HCT116 (cell line): Measurements from ENCODE around the gene LDLRAD4.

Source experiments
- POLR2A ChIP-seq: IDR thresholded peaks from 2 replicates; pipeline ENCODE4 v1.7.0; 2011; ENCODE audit warnings: borderline replicate concordance; ENCODE audit not compliant: insufficient read depth, insufficient read length; ENCODE audit errors: extremely low read depth
- POLR2AphosphoS5 ChIP-seq: IDR thresholded peaks from 2 replicates; pipeline ENCODE4 v1.6.1; 2011; ENCODE audit warnings: mild to moderate bottlenecking, low read depth, low read length, moderate library complexity
- TCF7L2 ChIP-seq: IDR thresholded peaks from 2 replicates; pipeline ENCODE4 v1.7.0; 2011; ENCODE audit warnings: borderline replicate concordance, inconsistent platforms; ENCODE audit not compliant: insufficient read depth, insufficient read length; ENCODE audit errors: extremely low read depth
- TF ChIP-seq, protein P1 (sequence below): IDR thresholded peaks from 2 replicates; pipeline ENCODE4 v1.6.1; 2011; ENCODE audit warnings: mild to moderate bottlenecking, low read length, moderate library complexity; ENCODE audit not compliant: insufficient replicate concordance; ENCODE audit errors: extremely low read depth
- TF ChIP-seq, protein P2 (sequence below), 3 experiments: fragments of 200-600 bp in 1 of 3; sonication (generic) in 1 of 3; IDR thresholded peaks in 2 of 3; conservative IDR thresholded peaks in 1 of 3; 2 replicates each; pipeline ENCODE4 v1.5.1; 2012 to 2017; ENCODE audit warnings: low read depth in 2 of 3, low read length in 2 of 3, antibody characterized with exemption in 1 of 3, borderline replicate concordance in 1 of 3, control low read depth in 1 of 3, mild to moderate bottlenecking in 1 of 3, mixed read lengths in 1 of 3, mixed run types in 1 of 3, moderate library complexity in 1 of 3; ENCODE audit not compliant: insufficient read depth in 1 of 3

DNA sequence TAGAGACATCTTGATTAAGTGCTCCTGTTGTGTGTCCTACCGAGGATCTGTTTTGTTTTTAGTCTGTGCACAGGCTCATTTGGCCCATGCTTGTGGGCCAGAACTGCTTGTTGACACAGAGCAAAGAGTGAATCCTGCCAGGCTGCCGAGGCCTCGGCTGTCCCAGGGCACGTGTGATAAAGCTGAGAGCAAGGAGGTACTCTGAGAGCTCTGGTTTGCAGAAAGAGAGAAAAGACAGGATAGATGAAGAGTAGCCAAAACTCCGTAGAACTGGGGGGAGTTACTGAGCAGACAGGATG is 332.7 kb downstream of the LDLRAD4 start:
- no peak for TF ChIP-seq POLR2A
- TF ChIP-seq POLR2AphosphoS5 = no peak
- TF ChIP-seq, protein P1, sequence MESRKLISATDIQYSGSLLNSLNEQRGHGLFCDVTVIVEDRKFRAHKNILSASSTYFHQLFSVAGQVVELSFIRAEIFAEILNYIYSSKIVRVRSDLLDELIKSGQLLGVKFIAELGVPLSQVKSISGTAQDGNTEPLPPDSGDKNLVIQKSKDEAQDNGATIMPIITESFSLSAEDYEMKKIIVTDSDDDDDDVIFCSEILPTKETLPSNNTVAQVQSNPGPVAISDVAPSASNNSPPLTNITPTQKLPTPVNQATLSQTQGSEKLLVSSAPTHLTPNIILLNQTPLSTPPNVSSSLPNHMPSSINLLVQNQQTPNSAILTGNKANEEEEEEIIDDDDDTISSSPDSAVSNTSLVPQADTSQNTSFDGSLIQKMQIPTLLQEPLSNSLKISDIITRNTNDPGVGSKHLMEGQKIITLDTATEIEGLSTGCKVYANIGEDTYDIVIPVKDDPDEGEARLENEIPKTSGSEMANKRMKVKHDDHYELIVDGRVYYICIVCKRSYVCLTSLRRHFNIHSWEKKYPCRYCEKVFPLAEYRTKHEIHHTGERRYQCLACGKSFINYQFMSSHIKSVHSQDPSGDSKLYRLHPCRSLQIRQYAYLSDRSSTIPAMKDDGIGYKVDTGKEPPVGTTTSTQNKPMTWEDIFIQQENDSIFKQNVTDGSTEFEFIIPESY = no peak
- TF ChIP-seq, protein P2, sequence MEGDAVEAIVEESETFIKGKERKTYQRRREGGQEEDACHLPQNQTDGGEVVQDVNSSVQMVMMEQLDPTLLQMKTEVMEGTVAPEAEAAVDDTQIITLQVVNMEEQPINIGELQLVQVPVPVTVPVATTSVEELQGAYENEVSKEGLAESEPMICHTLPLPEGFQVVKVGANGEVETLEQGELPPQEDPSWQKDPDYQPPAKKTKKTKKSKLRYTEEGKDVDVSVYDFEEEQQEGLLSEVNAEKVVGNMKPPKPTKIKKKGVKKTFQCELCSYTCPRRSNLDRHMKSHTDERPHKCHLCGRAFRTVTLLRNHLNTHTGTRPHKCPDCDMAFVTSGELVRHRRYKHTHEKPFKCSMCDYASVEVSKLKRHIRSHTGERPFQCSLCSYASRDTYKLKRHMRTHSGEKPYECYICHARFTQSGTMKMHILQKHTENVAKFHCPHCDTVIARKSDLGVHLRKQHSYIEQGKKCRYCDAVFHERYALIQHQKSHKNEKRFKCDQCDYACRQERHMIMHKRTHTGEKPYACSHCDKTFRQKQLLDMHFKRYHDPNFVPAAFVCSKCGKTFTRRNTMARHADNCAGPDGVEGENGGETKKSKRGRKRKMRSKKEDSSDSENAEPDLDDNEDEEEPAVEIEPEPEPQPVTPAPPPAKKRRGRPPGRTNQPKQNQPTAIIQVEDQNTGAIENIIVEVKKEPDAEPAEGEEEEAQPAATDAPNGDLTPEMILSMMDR (IDR thresholded peaks at IDR 0.05 in 2 of 3, conservative IDR thresholded peaks at IDR 0.05 in 1 of 3; ENCODE audit: borderline replicate concordance in 1 of 3, insufficient read depth in 1 of 3, low read depth in 2 of 3, low read length in 2 of 3) = no peak
- TF ChIP-seq TCF7L2 = no peak
